ENCODE measurements around the gene NAV3.

NAV3 gene

GRCh38 chr12:78179346-78179745 is 348.7 kb downstream of the NAV3 start:
- Histone ChIP-seq H3K4me3 (no peak overlapping the region), H3K9me3 (no peaks in the 10 kb centered on the region), H3K27me3 (no peaks in the 10 kb centered on the region), H3K27ac (no peak overlapping the region), H3K4me1 (no peaks in the 10 kb centered on the region), H3K36me3 (no peaks in the 10 kb centered on the region)
- no peak for DNase-seq
- TF ChIP-seq CTCF (IDR thresholded peaks at IDR 0.05), result no peak
- intact Hi-C loops (cut with DNase I; ENCODE audit: low total_unique reads), result no loop called here

- Histone ChIP-seq H3K9me3 (no peaks in the 10 kb centered on the region), H3K36me3 (no peaks in the 10 kb centered on the region)
These were observed 351.0 kb downstream of the NAV3 start for GRCh38 chr12:78181544-78182162.

GRCh38 chr12:78183824-78184223 is 353.1 kb downstream of the NAV3 start:
- no peaks in the 10 kb centered on the region for H3K27me3 ChIP-seq
- no peaks in the 10 kb centered on the region for H3K9me3 ChIP-seq
- DNase-seq, result no peak
- no peaks in the 10 kb centered on the region for H3K36me3 ChIP-seq
- TF ChIP-seq CTCF (IDR thresholded peaks at IDR 0.05), result no peak
- H3K27ac ChIP-seq, result no peak overlapping the region
- H3K4me3 ChIP-seq, result no peak overlapping the region
- no peaks in the 10 kb centered on the region for H3K4me1 ChIP-seq
- intact Hi-C loops (cut with DNase I; ENCODE audit: low total_unique reads), result no loop called here

More at GRCh38 chr12:78181544-78182162, 351.0 kb downstream of the NAV3 start:
- no peak overlapping the region for H3K27ac ChIP-seq
- no peaks in the 10 kb centered on the region for H3K4me1 ChIP-seq
- no peak overlapping the region for H3K4me3 ChIP-seq
- TF ChIP-seq CTCF (IDR thresholded peaks at IDR 0.05), result no peak
- intact Hi-C loops (cut with DNase I; ENCODE audit: low total_unique reads), result no loop called here
- no peaks in the 10 kb centered on the region for H3K27me3 ChIP-seq
- DNase-seq, result no peak

DNA sequence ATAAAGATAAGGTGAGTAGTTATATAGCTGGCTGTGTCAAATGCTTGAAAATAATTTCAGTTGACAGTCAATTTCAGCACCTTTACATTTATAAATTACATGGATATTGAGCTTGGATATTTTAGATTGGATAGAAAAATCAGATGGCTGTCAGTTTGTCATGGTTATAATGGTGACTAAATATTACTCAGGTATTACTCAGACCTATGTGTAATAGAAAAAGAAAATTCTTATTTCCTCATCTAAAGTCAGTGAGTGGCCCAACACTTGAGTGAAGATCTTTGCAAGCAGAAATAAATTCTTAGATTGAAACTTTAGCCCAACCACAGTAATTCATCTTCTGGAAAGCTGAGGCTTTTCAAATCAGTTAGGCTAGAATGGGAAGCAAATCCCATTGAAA is 354.4 kb downstream of the NAV3 start:
- no peaks in the 10 kb centered on the region for H3K9me3 ChIP-seq
- TF ChIP-seq CTCF (IDR thresholded peaks at IDR 0.05), result no peak
- H3K27me3 ChIP-seq, result no peaks in the 10 kb centered on the region
- no peaks in the 10 kb centered on the region for H3K4me1 ChIP-seq
- H3K36me3 ChIP-seq, result no peaks in the 10 kb centered on the region
- no peak overlapping the region for H3K4me3 ChIP-seq
- H3K27ac ChIP-seq, result no peak overlapping the region
- intact Hi-C loops (cut with DNase I; ENCODE audit: low total_unique reads), result no loop called here
- no peak for DNase-seq

DNA sequence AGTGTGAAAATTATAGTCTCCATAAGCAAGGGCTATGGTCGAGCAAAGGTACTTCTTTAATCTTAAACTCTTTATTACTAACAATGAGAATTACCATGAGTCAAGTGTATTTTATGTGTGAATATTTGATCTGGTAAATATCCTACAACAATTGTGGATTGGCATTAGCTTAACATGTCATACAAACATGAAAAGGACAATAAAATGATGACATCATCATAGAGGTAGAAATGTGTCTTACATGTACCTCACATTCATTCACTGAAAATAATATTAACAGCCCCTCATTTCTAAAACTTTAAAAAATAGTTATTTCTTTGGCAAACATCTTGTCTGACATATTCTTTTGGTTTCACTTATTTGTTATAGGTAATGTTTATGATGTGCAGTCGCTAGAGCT is 355.0 kb downstream of the NAV3 start:
- no peak overlapping the region for H3K4me3 ChIP-seq
- no peaks in the 10 kb centered on the region for H3K9me3 ChIP-seq
- no peaks in the 10 kb centered on the region for H3K4me1 ChIP-seq
- H3K27ac ChIP-seq, result no peak overlapping the region
- DNase-seq, result no peak
- TF ChIP-seq CTCF (IDR thresholded peaks at IDR 0.05), result no peak
- no peaks in the 10 kb centered on the region for H3K36me3 ChIP-seq
- no peaks in the 10 kb centered on the region for H3K27me3 ChIP-seq
- intact Hi-C loops (cut with DNase I; ENCODE audit: low total_unique reads), result no loop called here

- no peaks in the 10 kb centered on the region for H3K9me3 ChIP-seq
- no peaks in the 10 kb centered on the region for H3K36me3 ChIP-seq
- intact Hi-C loops (cut with DNase I; ENCODE audit: low total_unique reads), result no loop called here
- H3K4me1 ChIP-seq, result no peaks in the 10 kb centered on the region
- TF ChIP-seq CTCF (IDR thresholded peaks at IDR 0.05), result no peak
- no peak overlapping the region for H3K27ac ChIP-seq
- H3K4me3 ChIP-seq, result no peak overlapping the region
- DNase-seq, result no peak
- no peaks in the 10 kb centered on the region for H3K27me3 ChIP-seq
These were observed 356.0 kb downstream of the NAV3 start for GRCh38 chr12:78186670-78187069.
